Astrocyte (in vitro differentiated cells and primary cell): ENCODE measurements around the gene CSNK1E.

Experiments used
- CTCF ChIP-seq: IDR thresholded peaks from 2 replicates; pipeline ENCODE4 v1.5.1; 2011; ENCODE audit warnings: low read depth, mild to moderate bottlenecking, inconsistent platforms, low read length, moderate library complexity; ENCODE audit not compliant: insufficient read depth
- EZH2 ChIP-seq: IDR thresholded peaks from 2 replicates; pipeline ENCODE4 v1.6.1; 2012; ENCODE audit warnings: mild to moderate bottlenecking, low read length, inconsistent platforms; ENCODE audit not compliant: insufficient read depth

DNA sequence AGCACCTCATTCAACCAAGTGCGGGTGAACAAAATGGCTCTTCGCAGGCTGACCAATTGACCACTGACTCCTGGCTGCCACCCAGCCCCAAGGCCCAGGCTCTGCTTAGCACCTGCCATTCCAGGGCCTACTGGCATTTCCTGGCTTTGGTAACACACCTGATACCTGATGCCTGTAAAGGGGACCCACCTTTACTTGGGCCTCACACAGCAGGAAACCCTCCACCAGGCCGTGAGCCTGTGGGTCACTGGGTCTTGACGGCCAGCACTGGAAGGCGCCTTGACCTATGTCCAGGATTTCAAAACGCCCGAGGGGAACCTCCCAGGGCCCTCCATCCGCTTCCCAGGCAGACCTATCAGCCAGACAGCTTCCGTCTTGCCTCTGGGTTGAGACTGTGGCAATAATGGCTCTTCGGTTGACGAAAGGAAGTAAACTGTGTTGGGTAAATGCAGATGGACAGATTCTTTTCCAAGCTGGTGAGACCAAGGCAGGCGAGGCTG is 27.6 kb downstream of the CSNK1E start:
- TF ChIP-seq CTCF (no peak), EZH2 (no peak)
